SH-SY5Y (cell line): Measurements from ENCODE around the gene SPATA22.

Source experiments
- GATA2 ChIP-seq: IDR thresholded peaks from 2 replicates; pipeline ENCODE4 v1.6.1; 2011; ENCODE audit warnings: mild to moderate bottlenecking, low read depth, low read length
- GATA3 ChIP-seq: IDR thresholded peaks from 2 replicates; pipeline ENCODE4 v1.6.1; 2011; ENCODE audit warnings: low read depth, mild to moderate bottlenecking, low read length, moderate library complexity

DNA sequence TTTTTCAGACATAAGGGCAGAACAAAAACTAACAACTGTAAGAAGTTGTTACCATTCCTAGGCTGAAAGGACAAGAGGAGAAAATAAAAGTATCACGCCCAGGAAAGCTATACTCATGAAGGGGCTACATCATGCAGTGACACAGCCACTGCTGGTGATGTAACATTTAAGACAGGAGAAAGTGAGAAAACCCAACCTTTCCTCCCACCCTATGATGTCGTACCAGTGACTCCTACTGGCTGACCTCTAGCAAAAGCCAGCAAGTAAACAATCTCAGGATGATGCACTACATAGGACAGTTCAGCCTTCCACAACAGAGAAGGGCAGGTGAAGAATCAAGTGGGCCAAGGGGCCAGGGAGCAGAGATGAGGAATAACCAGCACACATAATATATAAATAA is 24.0 kb downstream of the SPATA22 start:
- TF ChIP-seq GATA2 = no peak
- no peak for TF ChIP-seq GATA3
